Mucosa of rectum (tissue), 2 donors: ENCODE results near the gene INAVA.
"Not testable (repeated sequence)": the region's sequence is repeated elsewhere in the genome, so short reads cannot be mapped to it uniquely, and the experiment has no call there.

Experiments used
- H3K27ac ChIP-seq, 2 donors: one replicate each; pipeline ENCODE4 v1.7.0; 2013; ENCODE audit warnings: inconsistent platforms in 2 of 2, low read depth in 2 of 2, low read length in 2 of 2
- H3K27me3 ChIP-seq, 2 donors: one replicate each; pipeline ENCODE4 v1.7.0; 2013; ENCODE audit warnings: low read length in 2 of 2; ENCODE audit not compliant: control insufficient read depth in 2 of 2, insufficient read depth in 2 of 2
- H3K36me3 ChIP-seq, 2 donors: one replicate each; pipeline ENCODE4 v1.7.0; 2013; ENCODE audit warnings: low read length in 2 of 2; ENCODE audit not compliant: control insufficient read depth in 2 of 2, insufficient read depth in 2 of 2
- H3K4me1 ChIP-seq, 2 donors: one replicate each; pipeline ENCODE4 v1.7.0; 2013; ENCODE audit warnings: low read length in 2 of 2, mild to moderate bottlenecking in 1 of 2; ENCODE audit not compliant: control insufficient read depth in 2 of 2, insufficient read depth in 2 of 2
- H3K4me3 ChIP-seq, 2 donors: one replicate each; pipeline ENCODE4 v1.7.0; 2013; ENCODE audit warnings: low read length in 2 of 2
- H3K9ac ChIP-seq, 2 donors: one replicate each; pipeline ENCODE4 v1.7.0; 2013; ENCODE audit warnings: low read length in 2 of 2, low read depth in 1 of 2, mild to moderate bottlenecking in 1 of 2
- H3K9me3 ChIP-seq, 2 donors: one replicate each; pipeline ENCODE4 v1.7.0; 2013; ENCODE audit warnings: low read length in 2 of 2; ENCODE audit not compliant: control insufficient read depth in 2 of 2
- donor health status: healthy.
- donor health status: Normal muscosa, but diverticular disease.

INAVA gene

GRCh38 chr1:200954434-200954833 is 59.7 kb downstream of the INAVA start:
- no peak overlapping the region for H3K4me3 ChIP-seq
- no peaks in the 10 kb centered on the region for H3K4me1 ChIP-seq
- H3K27ac ChIP-seq, result no peak overlapping the region
- no peaks in the 10 kb centered on the region for H3K9me3 ChIP-seq
- H3K27me3 ChIP-seq, result no peaks in the 10 kb centered on the region
- H3K9ac ChIP-seq, result no peak overlapping the region
- H3K36me3 ChIP-seq, result peaks cover 0 to 2% of the 10 kb centered on the region in 2 donors

- Histone ChIP-seq H3K4me1 (no peaks in the 10 kb centered on the region), H3K4me3 (no peak overlapping the region), H3K27me3 (no peaks in the 10 kb centered on the region), H3K9ac (no peak overlapping the region), H3K27ac (no peak overlapping the region), H3K9me3 (no peaks in the 10 kb centered on the region), H3K36me3 (no peaks in the 10 kb centered on the region)
Observed at GRCh38 chr1:200958597-200958996, 63.9 kb downstream of the INAVA start.

- Histone ChIP-seq H3K36me3 (no peaks in the 10 kb centered on the region), H3K4me1 (no peaks in the 10 kb centered on the region), H3K27me3 (no peaks in the 10 kb centered on the region), H3K9me3 (no peaks in the 10 kb centered on the region), H3K27ac (no peak overlapping the region), H3K9ac (no peak overlapping the region), H3K4me3 (no peak overlapping the region)
Observed at GRCh38 chr1:200959411-200959921, 64.8 kb downstream of the INAVA start.

- Histone ChIP-seq H3K27ac (no peak overlapping the region), H3K4me1 (no peaks in the 10 kb centered on the region), H3K27me3 (no peaks in the 10 kb centered on the region), H3K4me3 (no peak overlapping the region), H3K9me3 (no peaks in the 10 kb centered on the region), H3K9ac (no peak overlapping the region), H3K36me3 (no peaks in the 10 kb centered on the region)
Observed at GRCh38 chr1:200960236-200960947, 65.7 kb downstream of the INAVA start.

- H3K4me1 ChIP-seq, result no peaks in the 10 kb centered on the region
- no peaks in the 10 kb centered on the region for H3K36me3 ChIP-seq
- H3K27me3 ChIP-seq, result no peaks in the 10 kb centered on the region
- no peaks in the 10 kb centered on the region for H3K9me3 ChIP-seq
- H3K9ac ChIP-seq, result no peak overlapping the region
- H3K4me3 ChIP-seq, result no peak overlapping the region
- no peak overlapping the region for H3K27ac ChIP-seq
Observed at GRCh38 chr1:200960948-200961340, 66.2 kb downstream of the INAVA start.

- H3K27me3 ChIP-seq, H3K36me3 ChIP-seq, H3K9me3 ChIP-seq, H3K9ac ChIP-seq, H3K4me1 ChIP-seq, H3K27ac ChIP-seq, H3K4me3 ChIP-seq: not testable (repeated sequence)
Observed at GRCh38 chr1:200962151-200962550, 67.5 kb downstream of the INAVA start.

GRCh38 chr1:200962631-200963030 is 67.9 kb downstream of the INAVA start:
- Histone ChIP-seq H3K4me1 (no peaks in the 10 kb centered on the region), H3K36me3 (no peaks in the 10 kb centered on the region), H3K9me3 (no peaks in the 10 kb centered on the region), H3K4me3 (no peak overlapping the region), H3K9ac (no peak overlapping the region), H3K27ac (no peak overlapping the region), H3K27me3 (no peaks in the 10 kb centered on the region)

- Histone ChIP-seq H3K4me3 (no peak overlapping the region), H3K9ac (no peak overlapping the region), H3K27ac (no peak overlapping the region), H3K36me3 (no peaks in the 10 kb centered on the region), H3K27me3 (no peaks in the 10 kb centered on the region), H3K4me1 (no peaks in the 10 kb centered on the region), H3K9me3 (no peaks in the 10 kb centered on the region)
Observed at GRCh38 chr1:200963076-200963475, 68.4 kb downstream of the INAVA start.

GRCh38 chr1:200963888-200964287 is 69.2 kb downstream of the INAVA start:
- H3K4me1 ChIP-seq, H3K27ac ChIP-seq, H3K36me3 ChIP-seq, H3K4me3 ChIP-seq, H3K9ac ChIP-seq, H3K9me3 ChIP-seq, H3K27me3 ChIP-seq: not testable (repeated sequence)
